Measurements from ENCODE around the gene RTKN2. TPM values are rescaled to one million over a fixed set of nuclear protein-coding genes. Genes with fewer than 3 reads are reported as not detected.
A peak's percentile ranks its signal among the peaks of the same experiment; 100 is the strongest.

Gene RTKN2
- total and polyA plus RNA-seq, 11 donors = 0.01 to 0.14 (median 0.10) TPM; not detected in 5

GRCh38 chr10:62199584-62199983, 69.1 kb downstream of the RTKN2 start:
- Histone ChIP-seq H3K9me3 (no peaks in the 10 kb centered on the region), H3K4me3 (no peak overlapping the region), H3K27me3 (no peaks in the 10 kb centered on the region), H3K27ac (no peak overlapping the region), H3K4me1 (peaks cover 0 to 3% (median 0%) of the 10 kb centered on the region in 12 donors), H3K36me3 (no peaks in the 10 kb centered on the region)
- intact Hi-C loops (cut with DNase I) = loop anchor here in 2 of 10 donors (5.0 kb wide), 1 partner anchor 162 kb away; no protein-coding TSS in a partner anchor
- ATAC-seq (no peak), DNase-seq (no peak)
- WGBS, 4 donors = 94 to 100% (median 98%) methylated on average over 1 of the region's 1 CpG
- TF ChIP-seq POLR2A (IDR thresholded peaks at IDR 0.05) = no peak
- no peak for TF ChIP-seq CTCF (IDR thresholded peaks at IDR 0.05)

- Histone ChIP-seq H3K9me3 (no peaks in the 10 kb centered on the region), H3K27me3 (no peaks in the 10 kb centered on the region), H3K36me3 (no peaks in the 10 kb centered on the region), H3K27ac (no peak overlapping the region), H3K4me3 (no peak overlapping the region), H3K4me1 (peaks cover 0 to 3% (median 0%) of the 10 kb centered on the region in 12 donors)
- DNase-seq (no peak), ATAC-seq (no peak)
- intact Hi-C loops (cut with DNase I) = loop anchor here in 2 of 10 donors (5.0 kb wide), 1 partner anchor 159 kb away; no protein-coding TSS in a partner anchor
- TF ChIP-seq CTCF (IDR thresholded peaks at IDR 0.05) (peak in 1 of 12 donors; percentile 20), POLR2A (IDR thresholded peaks at IDR 0.05) (no peak)
Observed at GRCh38 chr10:62196528-62196927, 72.1 kb downstream of the RTKN2 start.

GRCh38 chr10:62195675-62195926, 73.0 kb downstream of the RTKN2 start:
- intact Hi-C loops (cut with DNase I) = loop anchor here in 2 of 10 donors (5.0 kb wide), 1 partner anchor 158 kb away; no protein-coding TSS in a partner anchor
- ATAC-seq (no peak), DNase-seq (no peak)
- no peak for TF ChIP-seq POLR2A (IDR thresholded peaks at IDR 0.05)
- TF ChIP-seq CTCF (IDR thresholded peaks at IDR 0.05) = no peak
- Histone ChIP-seq H3K36me3 (no peaks in the 10 kb centered on the region), H3K4me1 (peaks cover 0 to 3% (median 0%) of the 10 kb centered on the region in 12 donors), H3K27ac (no peak overlapping the region), H3K9me3 (no peaks in the 10 kb centered on the region), H3K4me3 (no peak overlapping the region), H3K27me3 (no peaks in the 10 kb centered on the region)
- 63 to 95% (median 83%) methylated on average over 1 of the region's 1 CpG for WGBS, 4 donors

- peaks cover 0 to 3% (median 0%) of the 10 kb centered on the region in 12 donors for H3K4me1 ChIP-seq
- WGBS, 4 donors = 75 to 85% (median 82%) methylated on average over 3 of the region's 3 CpGs
- H3K36me3 ChIP-seq = no peaks in the 10 kb centered on the region
- H3K27ac ChIP-seq = no peak overlapping the region
- no peak for TF ChIP-seq POLR2A (IDR thresholded peaks at IDR 0.05)
- no peak for TF ChIP-seq CTCF (IDR thresholded peaks at IDR 0.05)
- ATAC-seq (no peak), DNase-seq (no peak)
- H3K4me3 ChIP-seq = no peak overlapping the region
- no peaks in the 10 kb centered on the region for H3K9me3 ChIP-seq
- intact Hi-C loops (cut with DNase I) = loop anchor here in 2 of 10 donors (5.0 kb wide), 1 partner anchor 158 kb away; no protein-coding TSS in a partner anchor
- no peaks in the 10 kb centered on the region for H3K27me3 ChIP-seq
Observed at GRCh38 chr10:62194924-62195674, 73.5 kb downstream of the RTKN2 start.
